Stimulated activated CD4-positive, alpha-beta T cell treated with anti-CD3 and anti-CD28 coated beads, Interleukin-2, amount 100 ng/mL, for 24 hours (primary cell): ENCODE measurements around the gene GTF2IRD1.
"Not testable (repeated sequence)": the region's sequence is repeated elsewhere in the genome, so short reads cannot be mapped to it uniquely, and the experiment has no call there.

Experiments used
- DNase-seq, 2 donors: peaks; one replicate each; pipeline ENCODE4 v3.0.0-alpha.2; 2020

Gene GTF2IRD1

GRCh38 chr7:74437291-74437571 lies 16.5 kb upstream of the GTF2IRD1 start:
- DNase-seq, result not testable (repeated sequence)

- no peak for DNase-seq
Measured at GRCh38 chr7:74438327-74438726, 15.4 kb upstream of the GTF2IRD1 start.

- no peak for DNase-seq
Measured at GRCh38 chr7:74439541-74439940, 14.2 kb upstream of the GTF2IRD1 start.

- not testable (repeated sequence) for DNase-seq
Measured at GRCh38 chr7:74440143-74440542, 13.6 kb upstream of the GTF2IRD1 start.

- no peak for DNase-seq
Measured at GRCh38 chr7:74441801-74442200, 11.9 kb upstream of the GTF2IRD1 start.

GRCh38 chr7:74443543-74444247 lies 10.0 kb upstream of the GTF2IRD1 start:
- no peak for DNase-seq

GRCh38 chr7:74449144-74449543 lies 4.6 kb upstream of the GTF2IRD1 start:
- DNase-seq, result no peak

- DNase-seq, result peak; percentile 71 to 82
Measured at GRCh38 chr7:74449809-74450397, 3.8 kb upstream of the GTF2IRD1 start.

GRCh38 chr7:74452748-74453321 lies 871 bp upstream of the GTF2IRD1 start:
- DNase-seq, result peak in 1 of 2 donors; percentile 28

- peak; percentile 24 to 26 for DNase-seq
Measured at GRCh38 chr7:74454021-74454924, 567 bp downstream of the GTF2IRD1 start.

GRCh38 chr7:74454925-74455288 lies 1.2 kb downstream of the GTF2IRD1 start:
- no peak for DNase-seq

GRCh38 chr7:74455291-74455804 lies 1.6 kb downstream of the GTF2IRD1 start:
- no peak for DNase-seq

- no peak for DNase-seq
Measured at GRCh38 chr7:74455928-74456327, 2.2 kb downstream of the GTF2IRD1 start.

GRCh38 chr7:74457007-74457406 lies 3.3 kb downstream of the GTF2IRD1 start:
- no peak for DNase-seq

- DNase-seq, result no peak
Measured at GRCh38 chr7:74461970-74462706, 8.4 kb downstream of the GTF2IRD1 start.

GRCh38 chr7:74462707-74463100 lies 9.0 kb downstream of the GTF2IRD1 start:
- DNase-seq, result no peak

- no peak for DNase-seq
Measured at GRCh38 chr7:74464931-74465886, 11.5 kb downstream of the GTF2IRD1 start.

GRCh38 chr7:74466196-74466813 lies 12.6 kb downstream of the GTF2IRD1 start:
- DNase-seq, result no peak

- DNase-seq, result no peak
Measured at GRCh38 chr7:74467876-74468275, 14.2 kb downstream of the GTF2IRD1 start.

- no peak for DNase-seq
Measured at GRCh38 chr7:74470504-74470903, 16.8 kb downstream of the GTF2IRD1 start.

GRCh38 chr7:74473116-74473515 lies 19.4 kb downstream of the GTF2IRD1 start:
- DNase-seq, result no peak
